Type B pancreatic cell (in vitro differentiated cells): ENCODE results near the gene GRIP2. TPM values are rescaled to one million over a fixed set of nuclear protein-coding genes. Genes with fewer than 3 reads are reported as not detected.

ENCODE experiments used
- DNase-seq: peaks from one replicate; pipeline ENCODE4 v3.0.0; 2021; ENCODE audit warnings: mixed read lengths; ENCODE audit not compliant: unreplicated experiment; ENCODE audit errors: extremely low spot score
- H3K27ac Mint-ChIP-seq: 2 replicates; pipeline ENCODE4 v1.8.0; 2021; ENCODE audit warnings: mild to moderate bottlenecking, mixed read lengths
- H3K27me3 Mint-ChIP-seq: 2 replicates; pipeline ENCODE4 v1.8.0; 2021; ENCODE audit warnings: mixed read lengths
- H3K36me3 Mint-ChIP-seq: 2 replicates; pipeline ENCODE4 v1.8.0; 2021; ENCODE audit warnings: mixed read lengths
- H3K4me1 Mint-ChIP-seq: one replicate; pipeline ENCODE4 v1.8.0; 2021; ENCODE audit warnings: mixed read lengths; ENCODE audit not compliant: unreplicated experiment
- H3K4me3 Mint-ChIP-seq: 2 replicates; pipeline ENCODE4 v1.8.0; 2021; ENCODE audit warnings: mild to moderate bottlenecking, mixed read lengths
- H3K9me3 Mint-ChIP-seq: 2 replicates; pipeline ENCODE4 v1.8.0; 2021; ENCODE audit warnings: mixed read lengths
- total RNA-seq: library from RNA; stranded (reverse); gene quantifications from 2 replicates; pipeline ENCODE4 v1.2.1, GENCODE V29; 2021; ENCODE audit warnings: low replicate concordance
- TF ChIP-seq, protein P1 (sequence below): fragments of 200-600 bp; sonication (generic); conservative IDR thresholded peaks from 2 replicates; pipeline ENCODE4 v1.5.0; 2021; ENCODE audit warnings: antibody characterized with exemption, mild to moderate bottlenecking

Gene GRIP2
- total RNA-seq, 1 donor from 2014 or later, result 5.6 TPM

DNA sequence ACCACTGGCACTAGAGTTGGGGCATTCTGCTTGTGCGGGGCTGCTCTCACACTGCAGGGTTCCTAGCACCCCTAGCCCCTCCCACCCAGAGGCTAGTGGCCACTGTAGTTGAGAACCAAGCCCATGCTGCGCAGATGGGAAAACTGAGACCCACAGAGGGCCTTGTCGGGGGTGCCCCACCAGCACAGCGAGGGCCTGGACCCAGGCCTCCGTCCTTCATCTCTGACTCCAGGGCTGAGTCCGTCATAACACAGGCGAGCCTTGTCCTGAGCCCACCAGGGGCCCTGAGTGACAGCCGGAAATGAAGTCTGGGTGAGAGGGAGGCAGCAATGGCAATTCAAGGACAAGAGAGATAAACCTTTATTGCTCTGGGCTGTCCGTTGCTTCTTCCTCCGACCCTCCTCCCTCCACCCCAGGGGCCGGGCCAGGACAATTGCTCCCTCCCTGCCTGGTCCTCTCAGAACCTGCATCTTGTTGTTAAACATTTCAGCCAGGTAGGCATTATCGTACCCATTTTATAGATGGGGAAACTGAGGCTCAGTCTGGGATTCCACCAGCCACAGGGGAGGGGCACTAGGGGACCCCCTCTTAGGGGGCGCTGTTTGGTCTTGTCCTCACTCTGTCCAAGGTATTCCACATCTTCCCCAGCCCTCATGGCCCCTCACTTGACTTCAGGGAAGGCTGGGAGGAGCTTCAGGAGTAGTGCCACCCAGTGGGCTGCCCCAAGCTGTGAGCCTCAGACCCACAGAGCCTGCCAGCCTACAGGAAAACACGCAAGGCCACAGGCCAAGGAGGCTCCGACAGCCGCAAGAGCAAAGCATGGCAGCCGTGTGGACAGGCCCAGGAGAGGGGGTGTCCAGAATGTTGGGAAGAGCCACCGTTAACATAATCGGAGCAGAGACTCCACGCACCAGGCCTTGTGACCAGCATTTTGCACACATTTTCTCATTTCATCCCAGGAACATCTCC is 4.4 kb upstream of the GRIP2 start:
- H3K27me3 Mint-ChIP-seq, result peaks cover 12% of the 10 kb centered on the region
- no peak overlapping the region for H3K27ac Mint-ChIP-seq
- H3K4me1 Mint-ChIP-seq, result peaks cover 10% of the 10 kb centered on the region
- no peak overlapping the region for H3K4me3 Mint-ChIP-seq
- DNase-seq, result no peak
- H3K9me3 Mint-ChIP-seq, result no peaks in the 10 kb centered on the region
- TF ChIP-seq, protein P1, sequence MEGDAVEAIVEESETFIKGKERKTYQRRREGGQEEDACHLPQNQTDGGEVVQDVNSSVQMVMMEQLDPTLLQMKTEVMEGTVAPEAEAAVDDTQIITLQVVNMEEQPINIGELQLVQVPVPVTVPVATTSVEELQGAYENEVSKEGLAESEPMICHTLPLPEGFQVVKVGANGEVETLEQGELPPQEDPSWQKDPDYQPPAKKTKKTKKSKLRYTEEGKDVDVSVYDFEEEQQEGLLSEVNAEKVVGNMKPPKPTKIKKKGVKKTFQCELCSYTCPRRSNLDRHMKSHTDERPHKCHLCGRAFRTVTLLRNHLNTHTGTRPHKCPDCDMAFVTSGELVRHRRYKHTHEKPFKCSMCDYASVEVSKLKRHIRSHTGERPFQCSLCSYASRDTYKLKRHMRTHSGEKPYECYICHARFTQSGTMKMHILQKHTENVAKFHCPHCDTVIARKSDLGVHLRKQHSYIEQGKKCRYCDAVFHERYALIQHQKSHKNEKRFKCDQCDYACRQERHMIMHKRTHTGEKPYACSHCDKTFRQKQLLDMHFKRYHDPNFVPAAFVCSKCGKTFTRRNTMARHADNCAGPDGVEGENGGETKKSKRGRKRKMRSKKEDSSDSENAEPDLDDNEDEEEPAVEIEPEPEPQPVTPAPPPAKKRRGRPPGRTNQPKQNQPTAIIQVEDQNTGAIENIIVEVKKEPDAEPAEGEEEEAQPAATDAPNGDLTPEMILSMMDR, result no peak
- no peaks in the 10 kb centered on the region for H3K36me3 Mint-ChIP-seq

DNA sequence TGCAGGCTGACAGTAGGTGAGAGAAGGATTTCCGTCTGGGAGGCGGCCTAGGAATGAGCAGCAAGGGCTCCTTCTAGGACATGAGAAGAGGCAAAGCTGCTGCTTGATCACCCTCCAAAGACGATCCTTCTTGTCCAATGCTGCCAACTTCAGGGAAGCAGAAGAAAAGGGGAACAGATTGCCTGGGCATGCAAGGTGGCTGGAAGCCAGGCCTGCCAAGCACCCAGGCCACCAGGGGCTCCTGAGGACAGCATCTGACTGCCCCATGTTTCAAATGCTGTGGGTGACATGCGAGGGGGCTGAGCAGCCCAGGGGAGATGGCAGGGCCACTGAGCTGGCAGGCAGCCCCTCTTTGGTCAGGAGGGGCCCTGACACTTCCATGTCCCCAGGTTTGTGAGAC is 3.3 kb upstream of the GRIP2 start:
- no peak overlapping the region for H3K4me3 Mint-ChIP-seq
- peaks cover 5% of the 10 kb centered on the region for H3K27me3 Mint-ChIP-seq
- no peak for DNase-seq
- no peaks in the 10 kb centered on the region for H3K36me3 Mint-ChIP-seq
- H3K27ac Mint-ChIP-seq, result no peak overlapping the region
- H3K9me3 Mint-ChIP-seq, result no peaks in the 10 kb centered on the region
- peaks cover 10% of the 10 kb centered on the region for H3K4me1 Mint-ChIP-seq
- TF ChIP-seq, protein P1, result no peak

DNA sequence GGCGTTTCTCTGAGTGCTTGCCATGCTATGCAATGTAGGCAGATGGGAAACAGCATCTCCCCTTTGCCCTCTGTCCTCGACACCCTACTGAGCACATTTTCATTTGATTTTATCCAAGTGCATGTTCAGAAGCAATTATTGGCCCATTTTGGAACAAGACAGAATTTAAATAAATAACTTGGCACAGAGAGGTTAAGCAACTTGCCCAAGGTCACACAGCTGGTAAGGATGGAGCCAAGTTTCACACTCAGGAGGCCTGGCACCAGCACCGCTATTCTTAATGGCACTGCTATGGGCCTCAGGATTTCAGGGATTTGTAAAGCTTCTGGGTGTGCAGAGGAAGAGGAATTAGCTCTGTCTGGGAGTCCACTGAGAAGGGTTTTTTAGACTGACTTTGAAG is 2.5 kb upstream of the GRIP2 start:
- Mint-ChIP-seq H3K27ac (no peak overlapping the region), H3K4me1 (peaks cover 5% of the 10 kb centered on the region), H3K4me3 (no peak overlapping the region), H3K36me3 (no peaks in the 10 kb centered on the region), H3K27me3 (peaks cover 3% of the 10 kb centered on the region), H3K9me3 (no peaks in the 10 kb centered on the region)
- TF ChIP-seq, protein P1, result no peak
- DNase-seq, result no peak

DNA sequence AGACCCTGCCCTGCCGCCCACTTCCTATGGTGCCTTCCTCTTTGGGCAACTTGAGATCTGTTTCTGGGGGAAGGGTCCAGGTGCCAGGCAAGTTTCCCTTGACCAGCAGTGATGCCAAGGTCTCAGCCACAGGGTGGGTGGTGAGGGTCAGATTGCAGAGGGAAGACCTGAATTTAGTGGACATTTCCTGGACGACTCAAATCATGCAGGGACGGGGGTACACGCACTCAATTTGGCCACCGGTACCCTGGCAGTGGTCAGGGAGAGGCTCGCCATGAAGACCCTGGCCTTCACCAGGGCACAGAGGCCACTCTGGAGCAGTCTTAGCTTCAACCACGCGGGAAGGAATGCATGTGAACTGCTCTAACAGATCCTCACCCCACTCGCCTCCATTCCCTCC is 1.5 kb upstream of the GRIP2 start:
- H3K27me3 Mint-ChIP-seq, result peaks cover 3% of the 10 kb centered on the region
- TF ChIP-seq, protein P1, result no peak
- no peaks in the 10 kb centered on the region for H3K9me3 Mint-ChIP-seq
- DNase-seq, result no peak
- H3K27ac Mint-ChIP-seq, result no peak overlapping the region
- H3K4me3 Mint-ChIP-seq, result no peak overlapping the region
- H3K36me3 Mint-ChIP-seq, result no peaks in the 10 kb centered on the region
- H3K4me1 Mint-ChIP-seq, result no peaks in the 10 kb centered on the region

DNA sequence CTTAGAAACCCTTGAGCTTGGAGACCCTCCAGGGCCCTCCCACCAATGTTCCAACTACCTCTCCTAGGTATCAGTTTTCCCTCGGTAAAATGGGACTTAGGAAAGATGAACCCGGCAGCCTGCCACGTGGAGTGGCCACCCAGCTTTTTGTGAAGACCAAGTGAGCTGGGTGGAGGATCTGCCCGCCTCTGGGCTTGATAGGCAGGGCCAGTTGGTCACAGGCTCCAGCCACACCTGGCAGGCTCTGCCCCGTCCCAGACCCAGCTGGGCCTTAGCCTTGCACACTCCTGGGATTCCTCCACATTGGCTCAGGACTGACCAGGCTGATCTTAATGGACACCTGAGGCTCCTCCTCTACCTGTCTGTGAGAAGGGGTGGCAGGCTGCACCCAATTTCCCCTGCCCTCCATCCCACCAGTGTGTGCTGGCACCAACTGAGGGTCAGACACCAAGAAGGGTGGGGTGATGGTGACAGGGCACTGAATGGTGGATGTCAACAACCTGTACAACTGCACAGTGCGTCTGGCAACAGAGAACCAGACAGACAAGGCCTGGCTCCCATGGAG is 761 bp upstream of the GRIP2 start:
- Mint-ChIP-seq H3K4me1 (no peaks in the 10 kb centered on the region), H3K27me3 (peaks cover 3% of the 10 kb centered on the region), H3K4me3 (no peak overlapping the region), H3K27ac (no peak overlapping the region), H3K9me3 (no peaks in the 10 kb centered on the region), H3K36me3 (no peaks in the 10 kb centered on the region)
- TF ChIP-seq, protein P1, result no peak
- DNase-seq, result no peak
